Panc1 (cell line): ENCODE results near the gene PSME3IP1.

Source experiments
- POLR2AphosphoS5 ChIP-seq: IDR thresholded peaks from 2 replicates; pipeline ENCODE4 v1.6.1; 2012; ENCODE audit warnings: mild to moderate bottlenecking, low read depth, low read length, moderate library complexity
- SIN3A ChIP-seq: IDR thresholded peaks from 2 replicates; pipeline ENCODE4 v1.6.1; 2012; ENCODE audit warnings: low read depth, mild to moderate bottlenecking, low read length, moderate library complexity, borderline replicate concordance; ENCODE audit not compliant: insufficient read depth
- TCF7L2 ChIP-seq: IDR thresholded peaks from 2 replicates; pipeline ENCODE4 v1.6.1; 2011; ENCODE audit warnings: mild to moderate bottlenecking, low read depth, low read length, inconsistent platforms
- TF ChIP-seq, protein P1 (sequence below): fragments of 450-650 bp; IDR thresholded peaks from 2 replicates; pipeline ENCODE4 v1.5.1; 2017; ENCODE audit warnings: mild to moderate bottlenecking
- TF ChIP-seq, protein P2 (sequence below), 2 experiments: IDR thresholded peaks; 2 replicates each; pipeline ENCODE4 v1.6.1; 2011 to 2012; ENCODE audit warnings: low read depth in 2 of 2, control low read depth in 1 of 2, low read length in 1 of 2, mild to moderate bottlenecking in 1 of 2, moderate library complexity in 1 of 2; ENCODE audit not compliant: insufficient read depth in 1 of 2

- TF ChIP-seq, protein P1, sequence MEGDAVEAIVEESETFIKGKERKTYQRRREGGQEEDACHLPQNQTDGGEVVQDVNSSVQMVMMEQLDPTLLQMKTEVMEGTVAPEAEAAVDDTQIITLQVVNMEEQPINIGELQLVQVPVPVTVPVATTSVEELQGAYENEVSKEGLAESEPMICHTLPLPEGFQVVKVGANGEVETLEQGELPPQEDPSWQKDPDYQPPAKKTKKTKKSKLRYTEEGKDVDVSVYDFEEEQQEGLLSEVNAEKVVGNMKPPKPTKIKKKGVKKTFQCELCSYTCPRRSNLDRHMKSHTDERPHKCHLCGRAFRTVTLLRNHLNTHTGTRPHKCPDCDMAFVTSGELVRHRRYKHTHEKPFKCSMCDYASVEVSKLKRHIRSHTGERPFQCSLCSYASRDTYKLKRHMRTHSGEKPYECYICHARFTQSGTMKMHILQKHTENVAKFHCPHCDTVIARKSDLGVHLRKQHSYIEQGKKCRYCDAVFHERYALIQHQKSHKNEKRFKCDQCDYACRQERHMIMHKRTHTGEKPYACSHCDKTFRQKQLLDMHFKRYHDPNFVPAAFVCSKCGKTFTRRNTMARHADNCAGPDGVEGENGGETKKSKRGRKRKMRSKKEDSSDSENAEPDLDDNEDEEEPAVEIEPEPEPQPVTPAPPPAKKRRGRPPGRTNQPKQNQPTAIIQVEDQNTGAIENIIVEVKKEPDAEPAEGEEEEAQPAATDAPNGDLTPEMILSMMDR, result no peak
- TF ChIP-seq POLR2AphosphoS5, result no peak
- no peak for TF ChIP-seq SIN3A
- TF ChIP-seq, protein P2, sequence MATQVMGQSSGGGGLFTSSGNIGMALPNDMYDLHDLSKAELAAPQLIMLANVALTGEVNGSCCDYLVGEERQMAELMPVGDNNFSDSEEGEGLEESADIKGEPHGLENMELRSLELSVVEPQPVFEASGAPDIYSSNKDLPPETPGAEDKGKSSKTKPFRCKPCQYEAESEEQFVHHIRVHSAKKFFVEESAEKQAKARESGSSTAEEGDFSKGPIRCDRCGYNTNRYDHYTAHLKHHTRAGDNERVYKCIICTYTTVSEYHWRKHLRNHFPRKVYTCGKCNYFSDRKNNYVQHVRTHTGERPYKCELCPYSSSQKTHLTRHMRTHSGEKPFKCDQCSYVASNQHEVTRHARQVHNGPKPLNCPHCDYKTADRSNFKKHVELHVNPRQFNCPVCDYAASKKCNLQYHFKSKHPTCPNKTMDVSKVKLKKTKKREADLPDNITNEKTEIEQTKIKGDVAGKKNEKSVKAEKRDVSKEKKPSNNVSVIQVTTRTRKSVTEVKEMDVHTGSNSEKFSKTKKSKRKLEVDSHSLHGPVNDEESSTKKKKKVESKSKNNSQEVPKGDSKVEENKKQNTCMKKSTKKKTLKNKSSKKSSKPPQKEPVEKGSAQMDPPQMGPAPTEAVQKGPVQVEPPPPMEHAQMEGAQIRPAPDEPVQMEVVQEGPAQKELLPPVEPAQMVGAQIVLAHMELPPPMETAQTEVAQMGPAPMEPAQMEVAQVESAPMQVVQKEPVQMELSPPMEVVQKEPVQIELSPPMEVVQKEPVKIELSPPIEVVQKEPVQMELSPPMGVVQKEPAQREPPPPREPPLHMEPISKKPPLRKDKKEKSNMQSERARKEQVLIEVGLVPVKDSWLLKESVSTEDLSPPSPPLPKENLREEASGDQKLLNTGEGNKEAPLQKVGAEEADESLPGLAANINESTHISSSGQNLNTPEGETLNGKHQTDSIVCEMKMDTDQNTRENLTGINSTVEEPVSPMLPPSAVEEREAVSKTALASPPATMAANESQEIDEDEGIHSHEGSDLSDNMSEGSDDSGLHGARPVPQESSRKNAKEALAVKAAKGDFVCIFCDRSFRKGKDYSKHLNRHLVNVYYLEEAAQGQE (IDR thresholded peaks at IDR 0.05; ENCODE audit: insufficient read depth in 1 of 2, low read depth in 2 of 2, low read length in 1 of 2), result no peak
- TF ChIP-seq TCF7L2, result no peak
Observed at GRCh38 chr16:57112403-57113041, 73.3 kb downstream of the PSME3IP1 start.
